ENCODE results near the gene MAP4K5.

- TF ChIP-seq, protein P1, sequence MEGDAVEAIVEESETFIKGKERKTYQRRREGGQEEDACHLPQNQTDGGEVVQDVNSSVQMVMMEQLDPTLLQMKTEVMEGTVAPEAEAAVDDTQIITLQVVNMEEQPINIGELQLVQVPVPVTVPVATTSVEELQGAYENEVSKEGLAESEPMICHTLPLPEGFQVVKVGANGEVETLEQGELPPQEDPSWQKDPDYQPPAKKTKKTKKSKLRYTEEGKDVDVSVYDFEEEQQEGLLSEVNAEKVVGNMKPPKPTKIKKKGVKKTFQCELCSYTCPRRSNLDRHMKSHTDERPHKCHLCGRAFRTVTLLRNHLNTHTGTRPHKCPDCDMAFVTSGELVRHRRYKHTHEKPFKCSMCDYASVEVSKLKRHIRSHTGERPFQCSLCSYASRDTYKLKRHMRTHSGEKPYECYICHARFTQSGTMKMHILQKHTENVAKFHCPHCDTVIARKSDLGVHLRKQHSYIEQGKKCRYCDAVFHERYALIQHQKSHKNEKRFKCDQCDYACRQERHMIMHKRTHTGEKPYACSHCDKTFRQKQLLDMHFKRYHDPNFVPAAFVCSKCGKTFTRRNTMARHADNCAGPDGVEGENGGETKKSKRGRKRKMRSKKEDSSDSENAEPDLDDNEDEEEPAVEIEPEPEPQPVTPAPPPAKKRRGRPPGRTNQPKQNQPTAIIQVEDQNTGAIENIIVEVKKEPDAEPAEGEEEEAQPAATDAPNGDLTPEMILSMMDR (IDR thresholded peaks at IDR 0.05; ENCODE audit: low read length) = no peak
- TF ChIP-seq EZH2 (optimal IDR thresholded peaks at IDR 0.05; ENCODE audit: low read depth, low read length) = no peak
These were observed 10.4 kb downstream of the MAP4K5 start for GRCh38 chr14:50521912-50522341.
